ENCODE results near the gene OR2A25.

OR2A25 gene

DNA sequence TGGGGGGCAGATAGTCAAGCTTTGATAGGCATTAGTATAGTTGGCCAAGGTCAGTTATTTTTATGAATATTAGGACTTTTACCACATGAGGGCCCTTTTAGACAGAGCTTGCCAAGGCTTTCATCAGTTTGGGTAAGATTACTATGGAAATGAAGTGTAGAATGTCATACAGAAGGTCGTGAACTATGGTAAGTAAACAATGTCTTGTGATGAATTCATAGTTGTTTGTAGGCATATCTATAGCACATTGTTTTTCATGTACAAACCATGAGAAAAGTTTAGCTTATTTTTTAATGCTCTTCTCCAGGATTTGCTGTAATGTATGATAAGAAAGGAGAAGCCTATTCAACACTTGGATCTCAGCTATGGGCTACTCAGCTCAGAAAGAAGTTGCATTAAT is 44.0 kb downstream of the OR2A25 start:
- no peak overlapping the region for H3K4me3 ChIP-seq (replicated peaks in 1 of 2; ENCODE audit: low read depth in 2 of 2, low read length in 2 of 2)
- TF ChIP-seq, protein P1, sequence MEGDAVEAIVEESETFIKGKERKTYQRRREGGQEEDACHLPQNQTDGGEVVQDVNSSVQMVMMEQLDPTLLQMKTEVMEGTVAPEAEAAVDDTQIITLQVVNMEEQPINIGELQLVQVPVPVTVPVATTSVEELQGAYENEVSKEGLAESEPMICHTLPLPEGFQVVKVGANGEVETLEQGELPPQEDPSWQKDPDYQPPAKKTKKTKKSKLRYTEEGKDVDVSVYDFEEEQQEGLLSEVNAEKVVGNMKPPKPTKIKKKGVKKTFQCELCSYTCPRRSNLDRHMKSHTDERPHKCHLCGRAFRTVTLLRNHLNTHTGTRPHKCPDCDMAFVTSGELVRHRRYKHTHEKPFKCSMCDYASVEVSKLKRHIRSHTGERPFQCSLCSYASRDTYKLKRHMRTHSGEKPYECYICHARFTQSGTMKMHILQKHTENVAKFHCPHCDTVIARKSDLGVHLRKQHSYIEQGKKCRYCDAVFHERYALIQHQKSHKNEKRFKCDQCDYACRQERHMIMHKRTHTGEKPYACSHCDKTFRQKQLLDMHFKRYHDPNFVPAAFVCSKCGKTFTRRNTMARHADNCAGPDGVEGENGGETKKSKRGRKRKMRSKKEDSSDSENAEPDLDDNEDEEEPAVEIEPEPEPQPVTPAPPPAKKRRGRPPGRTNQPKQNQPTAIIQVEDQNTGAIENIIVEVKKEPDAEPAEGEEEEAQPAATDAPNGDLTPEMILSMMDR (IDR thresholded peaks at IDR 0.05; ENCODE audit: low read depth, low read length), result no peak
- DNase-seq (ENCODE audit: low read depth in 2 of 2), result no peak

DNA sequence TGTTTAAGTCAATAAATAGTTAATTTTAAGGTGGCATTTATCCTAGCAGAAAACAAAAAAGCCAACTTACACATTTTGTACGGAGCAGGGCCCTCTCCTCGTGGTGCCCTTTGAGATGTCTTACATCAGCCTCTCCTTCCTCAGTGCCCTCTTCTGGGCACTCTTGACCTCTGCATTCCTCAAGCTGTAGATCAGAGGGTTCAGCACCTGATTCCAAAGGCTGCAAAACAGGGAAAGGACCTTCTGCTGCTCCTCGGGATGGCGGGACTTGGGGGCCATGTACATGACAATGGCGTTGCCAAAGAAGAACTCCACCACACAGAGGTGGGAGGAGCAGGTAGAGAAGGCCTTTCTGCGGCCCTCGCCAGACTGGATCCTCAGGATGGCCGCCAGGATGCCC is 48.7 kb downstream of the OR2A25 start:
- H3K4me3 ChIP-seq (replicated peaks in 1 of 2; ENCODE audit: low read depth in 2 of 2, low read length in 2 of 2), result no peak overlapping the region
- TF ChIP-seq, protein P1 (IDR thresholded peaks at IDR 0.05; ENCODE audit: low read depth, low read length), result no peak
- no peak for DNase-seq (ENCODE audit: low read depth in 2 of 2)

DNA sequence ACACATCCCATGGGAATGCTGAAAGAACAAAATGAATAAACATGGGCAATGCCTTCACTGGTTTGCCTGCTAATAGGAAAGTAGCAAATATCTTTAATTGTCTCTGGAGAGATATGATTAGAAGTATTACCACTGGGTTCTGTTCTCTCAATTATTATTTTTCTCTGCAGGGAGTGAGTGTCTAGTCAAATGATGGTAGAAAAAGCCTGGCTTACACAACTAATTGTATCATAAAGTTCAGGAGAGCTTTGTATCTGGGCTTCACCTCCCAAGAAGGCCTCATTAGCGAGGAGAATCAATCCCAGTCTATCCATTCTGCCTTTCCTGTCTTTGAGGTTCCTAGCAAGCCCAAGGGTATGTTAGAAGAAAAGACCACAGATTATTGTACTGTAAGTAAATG is 53.3 kb downstream of the OR2A25 start, which contains the start of gene OR2A14:
Gene OR2A14 (plus strand): TSS at position 301 of the 400 bp plus-strand sequence. CDS start 5,937 bp downstream, outside the sequence.
- DNase-seq (ENCODE audit: low read depth in 2 of 2), result no peak
- TF ChIP-seq, protein P1 (IDR thresholded peaks at IDR 0.05; ENCODE audit: low read depth, low read length), result no peak
- no peak within 1 kb of the TSS for H3K4me3 ChIP-seq (replicated peaks in 1 of 2; ENCODE audit: low read depth in 2 of 2, low read length in 2 of 2)

Data from cardiac fibroblast (primary cell).